ENCODE data around the gene MOCS3.

GRCh38 chr20:50909413-50909812, 49.2 kb upstream of the MOCS3 start:
- TF ChIP-seq, protein P1, sequence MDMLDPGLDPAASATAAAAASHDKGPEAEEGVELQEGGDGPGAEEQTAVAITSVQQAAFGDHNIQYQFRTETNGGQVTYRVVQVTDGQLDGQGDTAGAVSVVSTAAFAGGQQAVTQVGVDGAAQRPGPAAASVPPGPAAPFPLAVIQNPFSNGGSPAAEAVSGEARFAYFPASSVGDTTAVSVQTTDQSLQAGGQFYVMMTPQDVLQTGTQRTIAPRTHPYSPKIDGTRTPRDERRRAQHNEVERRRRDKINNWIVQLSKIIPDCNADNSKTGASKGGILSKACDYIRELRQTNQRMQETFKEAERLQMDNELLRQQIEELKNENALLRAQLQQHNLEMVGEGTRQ (IDR thresholded peaks at IDR 0.05; ENCODE audit: borderline replicate concordance, low read depth, low read length) = no peak
- TF ChIP-seq HDAC2 (IDR thresholded peaks at IDR 0.05) (no peak), RELA (IDR thresholded peaks at IDR 0.05; ENCODE audit: borderline replicate concordance, partially characterized antibody) (no peak), SREBF1 (IDR thresholded peaks at IDR 0.05; ENCODE audit: low read length) (no peak), POLR2AphosphoS5 (IDR thresholded peaks at IDR 0.05; ENCODE audit: low read length) (no peak), POU2F2 (IDR thresholded peaks at IDR 0.05; ENCODE audit: borderline replicate concordance, low read depth, low read length) (no peak), GABPA (IDR thresholded peaks at IDR 0.05; ENCODE audit: low read depth) (no peak), HDAC6 (IDR thresholded peaks at IDR 0.05; ENCODE audit: unreplicated experiment) (no peak), CBX5 (IDR thresholded peaks at IDR 0.05; ENCODE audit: low read depth) (no peak), ZBTB33 (IDR thresholded peaks at IDR 0.05) (no peak), SP1 (IDR thresholded peaks at IDR 0.05; ENCODE audit: low read depth, low read length) (no peak), POLR2A (IDR thresholded peaks at IDR 0.05; ENCODE audit: low read depth, low read length) (no peak)
- TF ChIP-seq, protein P2, sequence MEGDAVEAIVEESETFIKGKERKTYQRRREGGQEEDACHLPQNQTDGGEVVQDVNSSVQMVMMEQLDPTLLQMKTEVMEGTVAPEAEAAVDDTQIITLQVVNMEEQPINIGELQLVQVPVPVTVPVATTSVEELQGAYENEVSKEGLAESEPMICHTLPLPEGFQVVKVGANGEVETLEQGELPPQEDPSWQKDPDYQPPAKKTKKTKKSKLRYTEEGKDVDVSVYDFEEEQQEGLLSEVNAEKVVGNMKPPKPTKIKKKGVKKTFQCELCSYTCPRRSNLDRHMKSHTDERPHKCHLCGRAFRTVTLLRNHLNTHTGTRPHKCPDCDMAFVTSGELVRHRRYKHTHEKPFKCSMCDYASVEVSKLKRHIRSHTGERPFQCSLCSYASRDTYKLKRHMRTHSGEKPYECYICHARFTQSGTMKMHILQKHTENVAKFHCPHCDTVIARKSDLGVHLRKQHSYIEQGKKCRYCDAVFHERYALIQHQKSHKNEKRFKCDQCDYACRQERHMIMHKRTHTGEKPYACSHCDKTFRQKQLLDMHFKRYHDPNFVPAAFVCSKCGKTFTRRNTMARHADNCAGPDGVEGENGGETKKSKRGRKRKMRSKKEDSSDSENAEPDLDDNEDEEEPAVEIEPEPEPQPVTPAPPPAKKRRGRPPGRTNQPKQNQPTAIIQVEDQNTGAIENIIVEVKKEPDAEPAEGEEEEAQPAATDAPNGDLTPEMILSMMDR (IDR thresholded peaks at IDR 0.05 in 2 of 3, conservative IDR thresholded peaks at IDR 0.05 in 1 of 3; ENCODE audit: control insufficient read depth in 2 of 3, extremely low read depth in 1 of 3, insufficient read depth in 1 of 3, low read depth in 3 of 3, low read length in 3 of 3) = no peak
- TF ChIP-seq, protein P3, sequence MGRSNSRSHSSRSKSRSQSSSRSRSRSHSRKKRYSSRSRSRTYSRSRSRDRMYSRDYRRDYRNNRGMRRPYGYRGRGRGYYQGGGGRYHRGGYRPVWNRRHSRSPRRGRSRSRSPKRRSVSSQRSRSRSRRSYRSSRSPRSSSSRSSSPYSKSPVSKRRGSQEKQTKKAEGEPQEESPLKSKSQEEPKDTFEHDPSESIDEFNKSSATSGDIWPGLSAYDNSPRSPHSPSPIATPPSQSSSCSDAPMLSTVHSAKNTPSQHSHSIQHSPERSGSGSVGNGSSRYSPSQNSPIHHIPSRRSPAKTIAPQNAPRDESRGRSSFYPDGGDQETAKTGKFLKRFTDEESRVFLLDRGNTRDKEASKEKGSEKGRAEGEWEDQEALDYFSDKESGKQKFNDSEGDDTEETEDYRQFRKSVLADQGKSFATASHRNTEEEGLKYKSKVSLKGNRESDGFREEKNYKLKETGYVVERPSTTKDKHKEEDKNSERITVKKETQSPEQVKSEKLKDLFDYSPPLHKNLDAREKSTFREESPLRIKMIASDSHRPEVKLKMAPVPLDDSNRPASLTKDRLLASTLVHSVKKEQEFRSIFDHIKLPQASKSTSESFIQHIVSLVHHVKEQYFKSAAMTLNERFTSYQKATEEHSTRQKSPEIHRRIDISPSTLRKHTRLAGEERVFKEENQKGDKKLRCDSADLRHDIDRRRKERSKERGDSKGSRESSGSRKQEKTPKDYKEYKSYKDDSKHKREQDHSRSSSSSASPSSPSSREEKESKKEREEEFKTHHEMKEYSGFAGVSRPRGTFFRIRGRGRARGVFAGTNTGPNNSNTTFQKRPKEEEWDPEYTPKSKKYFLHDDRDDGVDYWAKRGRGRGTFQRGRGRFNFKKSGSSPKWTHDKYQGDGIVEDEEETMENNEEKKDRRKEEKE (IDR thresholded peaks at IDR 0.05) = no peak
